DOHH2 (cell line): ENCODE measurements around the gene KCNH1.

ENCODE experiments used
- H3F3A ChIP-seq: fragments of 200-600 bp; sonication (generic), shearing (Covaris generic); 2 replicates; pipeline ENCODE4 v1.6.0; 2016; ENCODE audit warnings: antibody characterized with exemption, mild to moderate bottlenecking; ENCODE audit not compliant: control insufficient read depth, insufficient read depth
- H3K27ac ChIP-seq: fragments of 200-600 bp; sonication (generic); 2 replicates; pipeline ENCODE4 v1.5.1; 2014; ENCODE audit warnings: low read depth, mild to moderate bottlenecking, low read length, moderate library complexity
- H3K27me3 ChIP-seq: fragments of 200-600 bp; sonication (generic); 2 replicates; pipeline ENCODE4 v1.6.1; 2014; ENCODE audit warnings: mild to moderate bottlenecking, low read length, mixed read lengths; ENCODE audit not compliant: control insufficient read depth
- H3K36me3 ChIP-seq: fragments of 200-600 bp; sonication (generic); 2 replicates; pipeline ENCODE4 v1.6.1; 2014; ENCODE audit warnings: mild to moderate bottlenecking, low read length, moderate library complexity, mixed read lengths; ENCODE audit not compliant: control insufficient read depth
- H3K4me1 ChIP-seq: fragments of 200-600 bp; sonication (generic); 2 replicates; pipeline ENCODE4 v1.6.1; 2014; ENCODE audit warnings: mild to moderate bottlenecking, low read length, mixed read lengths; ENCODE audit not compliant: control insufficient read depth
- H3K4me2 ChIP-seq: fragments of 200-600 bp; sonication (generic); 2 replicates; pipeline ENCODE4 v1.6.0; 2014; ENCODE audit warnings: mild to moderate bottlenecking, low read length, moderate library complexity
- H3K4me3 ChIP-seq: fragments of 200-600 bp; sonication (generic); 2 replicates; pipeline ENCODE4 v1.5.1; 2014; ENCODE audit warnings: mild to moderate bottlenecking, low read length, mixed read lengths
- H3K79me2 ChIP-seq: fragments of 200-600 bp; sonication (generic); 2 replicates; pipeline ENCODE4 v1.6.1; 2014; ENCODE audit warnings: mild to moderate bottlenecking, low read length, mixed read lengths; ENCODE audit not compliant: control insufficient read depth
- H3K9me2 ChIP-seq: fragments of 200-600 bp; sonication (generic); replicated peaks from 2 replicates; pipeline ENCODE4 v1.6.1; 2014; ENCODE audit warnings: mild to moderate bottlenecking, low read length, mixed read lengths; ENCODE audit not compliant: control insufficient read depth
- H3K9me3 ChIP-seq: fragments of 200-600 bp; sonication (generic); 2 replicates; pipeline ENCODE4 v1.6.1; 2014; ENCODE audit warnings: antibody characterized with exemption, low read length, mixed read lengths; ENCODE audit not compliant: control insufficient read depth, insufficient read depth
- H4K20me1 ChIP-seq: fragments of 200-600 bp; sonication (generic); 2 replicates; pipeline ENCODE4 v1.6.0; 2014; ENCODE audit warnings: low read depth, mild to moderate bottlenecking, antibody characterized with exemption, low read length, moderate library complexity; ENCODE audit not compliant: control insufficient read depth, insufficient read depth
- CTCF ChIP-seq: fragments of 200-600 bp; sonication (generic); IDR thresholded peaks from one replicate; pipeline ENCODE4 v1.5.1; 2014; ENCODE audit warnings: antibody characterized with exemption, mild to moderate bottlenecking, low read depth, low read length; ENCODE audit not compliant: poor library complexity, severe bottlenecking
- EZH2phosphoT487 ChIP-seq: fragments of 200-600 bp; sonication (generic); IDR thresholded peaks from 2 replicates; pipeline ENCODE4 v1.6.1; 2017; ENCODE audit warnings: borderline replicate concordance, mild to moderate bottlenecking, antibody characterized with exemption, low read length, moderate library complexity, mixed read lengths

KCNH1 gene

GRCh38 chr1:210647406-210648333 lies 486.3 kb downstream of the KCNH1 start:
- Histone ChIP-seq H3K9me3 (no peaks in the 10 kb centered on the region), H3K9me2 (no peaks in the 10 kb centered on the region), H3K79me2 (no peaks in the 10 kb centered on the region), H3K4me1 (no peaks in the 10 kb centered on the region), H3K27me3 (no peaks in the 10 kb centered on the region), H3K27ac (no peak overlapping the region), H3K4me3 (no peak overlapping the region), H3K36me3 (no peaks in the 10 kb centered on the region), H3K4me2 (no peak overlapping the region), H4K20me1 (no peaks in the 10 kb centered on the region), H3F3A (no peaks in the 10 kb centered on the region)
- TF ChIP-seq CTCF (no peak), EZH2phosphoT487 (no peak)

GRCh38 chr1:210646258-210646616 lies 487.7 kb downstream of the KCNH1 start:
- H3K9me3 ChIP-seq: no peaks in the 10 kb centered on the region
- H3F3A ChIP-seq: no peaks in the 10 kb centered on the region
- no peak overlapping the region for H3K4me2 ChIP-seq
- TF ChIP-seq CTCF: no peak
- no peak for TF ChIP-seq EZH2phosphoT487
- H3K27ac ChIP-seq: no peak overlapping the region
- H3K4me3 ChIP-seq: no peak overlapping the region
- H4K20me1 ChIP-seq: no peaks in the 10 kb centered on the region
- no peaks in the 10 kb centered on the region for H3K9me2 ChIP-seq
- no peaks in the 10 kb centered on the region for H3K4me1 ChIP-seq
- no peaks in the 10 kb centered on the region for H3K27me3 ChIP-seq
- no peaks in the 10 kb centered on the region for H3K79me2 ChIP-seq
- H3K36me3 ChIP-seq: no peaks in the 10 kb centered on the region

- H3K4me1 ChIP-seq: no peaks in the 10 kb centered on the region
- H3K27me3 ChIP-seq: no peaks in the 10 kb centered on the region
- no peaks in the 10 kb centered on the region for H3K9me2 ChIP-seq
- H3K4me2 ChIP-seq: no peak overlapping the region
- no peaks in the 10 kb centered on the region for H3K9me3 ChIP-seq
- H3K4me3 ChIP-seq: no peak overlapping the region
- H3F3A ChIP-seq: no peaks in the 10 kb centered on the region
- no peaks in the 10 kb centered on the region for H3K79me2 ChIP-seq
- TF ChIP-seq CTCF: no peak
- no peak for TF ChIP-seq EZH2phosphoT487
- no peak overlapping the region for H3K27ac ChIP-seq
- no peaks in the 10 kb centered on the region for H3K36me3 ChIP-seq
- H4K20me1 ChIP-seq: no peaks in the 10 kb centered on the region
Measured at GRCh38 chr1:210645582-210646257, 488.2 kb downstream of the KCNH1 start.
